T-helper 17 cell (primary cell): ENCODE results near the gene EME2. TPM values are rescaled to one million over a fixed set of nuclear protein-coding genes. Genes with fewer than 3 reads are reported as not detected.

Experiments
- ATAC-seq: fragments of 150-1000 bp; cut with Tn5 transposase; 2 replicates; pipeline ENCODE4 v1.10.0; 2021; ENCODE audit warnings: mild to moderate bottlenecking, moderate library complexity
- DNase-seq, 3 donors: peaks; one replicate each; pipeline versions ENCODE4 v3.0.0 to v3.0.0-alpha.2; 2020 to 2021
- H3K9me3 ChIP-seq: one replicate; pipeline ENCODE4 v1.7.0; 2013; ENCODE audit warnings: low read length, mild to moderate bottlenecking; ENCODE audit not compliant: control insufficient read depth, poor library complexity, severe bottlenecking
- H3K27ac Mint-ChIP-seq: one replicate; pipeline ENCODE4 v1.8.0; 2022; ENCODE audit warnings: mild to moderate bottlenecking, moderate library complexity, mixed read lengths
- H3K27me3 Mint-ChIP-seq: one replicate; pipeline ENCODE4 v1.8.0; 2022; ENCODE audit warnings: mixed read lengths
- H3K36me3 Mint-ChIP-seq: one replicate; pipeline ENCODE4 v1.8.0; 2022; ENCODE audit warnings: low read depth, mixed read lengths
- H3K4me1 Mint-ChIP-seq: one replicate; pipeline ENCODE4 v1.8.0; 2022; ENCODE audit warnings: mild to moderate bottlenecking, mixed read lengths
- H3K4me3 Mint-ChIP-seq: one replicate; pipeline ENCODE4 v1.8.0; 2022; ENCODE audit warnings: mild to moderate bottlenecking, moderate library complexity, mixed read lengths
- total RNA-seq, 4 donors: library from RNA in 2 of 4; stranded (reverse) in 2 of 4; gene quantifications; one replicate each; pipeline ENCODE4 v1.2.3 and lab custom pipeline; 2022 to 2026

Gene EME2
- total RNA-seq, 2 donors from 2014 or later: 30.6 to 30.8 TPM

- H3K27me3 Mint-ChIP-seq: no peaks in the 10 kb centered on the region
- H3K36me3 Mint-ChIP-seq: peaks cover 6% of the 10 kb centered on the region
- no peak overlapping the region for H3K27ac Mint-ChIP-seq
- ATAC-seq (no peak), DNase-seq (no peak)
- no peak overlapping the region for H3K4me3 Mint-ChIP-seq
- H3K4me1 Mint-ChIP-seq: peaks cover 6% of the 10 kb centered on the region
- no peaks in the 10 kb centered on the region for H3K9me3 ChIP-seq
Measured at GRCh38 chr16:1809281-1809801, 36.7 kb downstream of the EME2 start.

GRCh38 chr16:1810106-1810505 is 37.5 kb downstream of the EME2 start:
- Mint-ChIP-seq H3K36me3 (peaks cover 6% of the 10 kb centered on the region), H3K4me3 (no peak overlapping the region), H3K27me3 (no peaks in the 10 kb centered on the region), H3K27ac (peak overlapping the region; percentile 3), H3K4me1 (peaks cover 9% of the 10 kb centered on the region)
- DNase-seq (no peak), ATAC-seq (no peak)
- H3K9me3 ChIP-seq: no peaks in the 10 kb centered on the region

DNA sequence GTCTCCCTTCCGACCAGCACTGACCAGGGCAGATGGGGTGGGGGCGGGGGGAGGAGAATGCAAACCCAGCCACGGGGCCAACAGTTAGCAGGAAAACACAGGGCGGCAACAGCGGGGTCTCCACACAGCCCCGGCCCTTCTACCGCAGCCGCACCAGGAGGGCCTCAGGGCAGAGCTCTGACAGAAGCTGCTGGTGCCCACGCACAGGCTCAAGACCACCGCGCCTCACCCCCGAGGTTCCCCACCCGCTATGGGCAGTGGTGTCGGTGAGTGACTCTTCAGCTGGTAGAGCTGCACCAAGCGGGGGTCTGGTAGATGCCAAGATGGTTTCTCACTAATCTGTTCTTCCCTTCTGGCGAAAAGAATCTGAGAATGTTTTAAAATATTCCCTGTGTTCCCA is 37.9 kb downstream of the EME2 start:
- Mint-ChIP-seq H3K4me1 (peaks cover 12% of the 10 kb centered on the region), H3K36me3 (peaks cover 5% of the 10 kb centered on the region), H3K27me3 (no peaks in the 10 kb centered on the region), H3K4me3 (no peak overlapping the region), H3K27ac (peak overlapping the region; percentile 3)
- DNase-seq (no peak), ATAC-seq (no peak)
- H3K9me3 ChIP-seq: no peaks in the 10 kb centered on the region

DNA sequence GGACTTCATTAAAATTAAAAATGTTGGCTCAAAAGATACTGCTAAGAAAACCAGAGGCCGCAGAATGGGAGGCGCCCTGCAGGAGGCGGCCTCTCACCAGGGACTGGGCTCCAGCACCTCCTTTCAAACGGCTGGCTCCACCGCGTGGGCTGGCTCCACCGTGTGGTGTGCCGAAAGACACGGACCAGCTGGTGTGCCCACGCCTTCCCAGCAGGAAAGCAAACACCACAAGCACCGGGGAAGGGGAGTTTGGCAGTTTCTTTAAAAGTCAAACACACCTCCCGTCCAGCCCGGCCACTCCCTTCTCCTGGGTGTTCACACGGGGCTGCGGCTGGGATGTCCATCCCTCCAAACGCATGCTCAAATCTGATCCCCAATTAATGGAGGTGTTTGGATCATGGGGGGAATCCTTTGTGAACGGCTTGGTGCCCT is 40.1 kb downstream of the EME2 start:
- peak overlapping the region; percentile 65 for H3K27ac Mint-ChIP-seq
- peak; percentile 82 for ATAC-seq
- no peaks in the 10 kb centered on the region for H3K27me3 Mint-ChIP-seq
- H3K9me3 ChIP-seq: no peaks in the 10 kb centered on the region
- H3K4me1 Mint-ChIP-seq: peaks cover 12% of the 10 kb centered on the region
- H3K4me3 Mint-ChIP-seq: no peak overlapping the region
- peaks cover 4% of the 10 kb centered on the region for H3K36me3 Mint-ChIP-seq
- no peak for DNase-seq

DNA sequence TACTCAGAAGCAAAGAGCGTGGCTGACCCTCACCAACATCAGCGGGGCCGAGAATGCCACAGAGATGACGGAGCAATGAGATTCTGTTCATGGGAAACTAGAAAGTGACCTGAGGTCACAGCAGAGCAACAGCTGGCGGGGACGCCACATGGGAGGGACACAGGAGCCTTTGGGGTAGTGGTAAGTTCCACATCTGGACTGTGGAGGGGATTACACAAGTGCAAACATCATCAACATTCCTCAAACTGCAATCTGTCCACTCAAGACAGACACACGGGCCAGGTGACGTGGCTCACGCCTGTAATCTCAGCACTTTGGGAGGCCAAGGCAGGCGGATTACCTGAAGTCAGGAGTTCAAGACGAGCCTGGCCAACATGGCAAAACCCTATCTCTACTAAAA is 42.9 kb downstream of the EME2 start:
- Mint-ChIP-seq H3K27ac (no peak overlapping the region), H3K4me1 (peaks cover 13% of the 10 kb centered on the region), H3K27me3 (no peaks in the 10 kb centered on the region), H3K36me3 (peaks cover 4% of the 10 kb centered on the region), H3K4me3 (no peak overlapping the region)
- no peak for ATAC-seq
- DNase-seq: no peak
- no peaks in the 10 kb centered on the region for H3K9me3 ChIP-seq

DNA sequence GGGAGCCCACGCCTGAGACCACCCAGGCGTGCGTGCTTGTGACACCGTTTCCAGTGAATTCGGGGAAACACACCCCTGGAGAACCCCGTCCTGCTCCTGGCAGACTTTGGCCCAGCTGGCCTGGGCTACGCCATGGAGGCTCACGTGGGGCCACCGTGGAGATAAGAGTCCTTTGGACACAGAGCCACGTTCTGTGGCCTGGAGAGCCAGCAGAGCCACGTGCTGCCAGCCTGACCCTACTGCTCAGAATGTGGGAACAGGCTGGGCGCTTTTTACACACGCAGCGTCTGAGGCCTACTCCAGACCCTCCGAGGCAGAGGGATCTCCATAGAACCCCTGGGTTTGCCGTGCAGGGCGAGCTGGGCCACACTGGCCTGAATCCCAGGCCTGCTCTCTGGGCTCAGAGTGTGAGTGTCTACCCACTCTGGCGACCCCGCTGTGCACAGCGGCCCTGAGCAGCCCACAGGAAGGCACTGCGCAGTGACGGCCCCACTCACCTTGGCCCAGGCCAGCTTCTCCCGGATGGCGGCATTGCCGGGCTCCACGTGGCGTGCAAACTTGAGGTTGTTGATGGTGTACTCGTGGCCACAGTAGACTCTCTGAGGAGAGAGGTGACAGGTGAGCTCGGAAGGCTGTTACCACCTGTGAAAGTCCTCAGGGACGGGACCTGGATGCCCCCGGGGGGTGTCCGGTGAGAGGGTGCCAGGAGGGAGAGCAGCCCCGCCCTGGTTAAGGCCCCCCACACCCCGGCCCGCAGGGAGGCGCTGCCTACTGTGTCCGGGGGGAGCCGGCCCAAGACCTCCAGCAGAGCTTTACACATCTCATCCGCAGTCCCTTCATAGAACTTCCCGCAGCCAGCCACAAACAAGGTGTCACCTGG is 44.0 kb downstream of the EME2 start:
- Mint-ChIP-seq H3K27ac (no peak overlapping the region), H3K4me1 (peaks cover 13% of the 10 kb centered on the region), H3K36me3 (peaks cover 4% of the 10 kb centered on the region), H3K27me3 (no peaks in the 10 kb centered on the region), H3K4me3 (no peak overlapping the region)
- no peak for DNase-seq
- no peaks in the 10 kb centered on the region for H3K9me3 ChIP-seq
- no peak for ATAC-seq

- ATAC-seq: no peak
- no peak overlapping the region for H3K27ac Mint-ChIP-seq
Measured at GRCh38 chr16:1817276-1817589, 44.6 kb downstream of the EME2 start.

DNA sequence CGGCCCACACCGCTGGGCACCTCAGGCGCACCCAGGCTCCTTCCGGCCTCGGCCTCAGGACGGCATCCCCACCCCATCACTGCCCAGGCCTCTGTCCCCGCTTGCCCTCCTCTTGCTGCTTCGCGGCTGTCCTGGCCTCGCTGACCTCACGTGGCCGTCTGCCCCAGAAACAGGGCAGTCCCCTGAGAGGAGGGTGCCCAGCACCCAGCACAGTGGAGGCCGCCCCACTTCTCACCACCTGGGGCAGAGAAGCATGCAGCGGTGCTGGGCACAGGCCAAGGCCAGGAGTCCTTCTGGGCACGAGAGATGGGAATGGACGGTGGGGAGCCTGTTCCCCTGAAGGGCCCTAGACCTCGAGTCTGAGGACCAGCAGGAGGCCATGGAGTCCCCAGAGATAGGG is 45.1 kb downstream of the EME2 start:
- DNase-seq: no peak
- no peaks in the 10 kb centered on the region for H3K27me3 Mint-ChIP-seq
- peaks cover 13% of the 10 kb centered on the region for H3K4me1 Mint-ChIP-seq
- no peak overlapping the region for H3K4me3 Mint-ChIP-seq
- ATAC-seq: no peak
- H3K27ac Mint-ChIP-seq: no peak overlapping the region
- no peaks in the 10 kb centered on the region for H3K9me3 ChIP-seq
- H3K36me3 Mint-ChIP-seq: peaks cover 4% of the 10 kb centered on the region

More at GRCh38 chr16:1817276-1817589, 44.6 kb downstream of the EME2 start:
- no peak for DNase-seq
- no peaks in the 10 kb centered on the region for H3K27me3 Mint-ChIP-seq
- no peak overlapping the region for H3K4me3 Mint-ChIP-seq
- H3K36me3 Mint-ChIP-seq: peaks cover 4% of the 10 kb centered on the region
- H3K9me3 ChIP-seq: no peaks in the 10 kb centered on the region
- peaks cover 13% of the 10 kb centered on the region for H3K4me1 Mint-ChIP-seq

DNA sequence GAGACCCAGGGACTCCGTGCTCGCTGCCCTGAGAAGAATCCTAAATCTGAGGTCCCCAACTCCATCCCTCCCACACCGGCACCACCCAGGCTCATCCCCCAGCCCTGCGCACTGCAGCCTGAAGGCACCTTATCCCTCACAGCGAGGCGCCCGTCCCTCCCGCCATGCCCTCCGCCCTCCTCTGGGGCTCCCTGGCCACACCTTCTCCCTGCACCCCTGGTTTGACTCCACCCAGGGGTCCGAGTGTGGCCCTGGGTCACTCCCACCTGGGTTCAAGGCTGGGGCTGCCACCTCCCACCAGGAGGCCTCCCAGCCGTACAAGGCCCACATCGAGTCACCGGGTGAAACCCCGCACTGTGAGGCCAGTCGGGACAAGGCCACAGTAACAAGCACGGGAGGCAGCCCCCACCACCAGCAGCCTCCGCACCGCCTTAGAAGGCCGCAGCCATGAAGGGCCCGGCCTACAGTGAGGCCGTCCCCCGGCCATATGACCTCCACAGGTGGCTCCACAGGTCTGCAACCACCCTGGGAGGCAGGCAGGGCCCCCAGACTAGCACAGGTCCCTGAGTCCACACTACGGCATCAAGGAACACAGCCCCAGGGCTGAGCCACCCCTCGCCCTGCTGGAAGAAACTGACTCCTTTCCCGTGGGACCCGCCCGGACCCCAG is 45.7 kb downstream of the EME2 start:
- DNase-seq: no peak
- no peak overlapping the region for H3K27ac Mint-ChIP-seq
- no peak for ATAC-seq
- H3K4me3 Mint-ChIP-seq: no peak overlapping the region
- peaks cover under 1% of the 10 kb centered on the region for H3K36me3 Mint-ChIP-seq
- no peaks in the 10 kb centered on the region for H3K27me3 Mint-ChIP-seq
- peaks cover 9% of the 10 kb centered on the region for H3K4me1 Mint-ChIP-seq
- no peaks in the 10 kb centered on the region for H3K9me3 ChIP-seq

GRCh38 chr16:1818873-1819525 is 46.4 kb downstream of the EME2 start:
- DNase-seq (no peak), ATAC-seq (no peak)
- no peaks in the 10 kb centered on the region for H3K36me3 Mint-ChIP-seq
- H3K27ac Mint-ChIP-seq: no peak overlapping the region
- no peak overlapping the region for H3K4me3 Mint-ChIP-seq
- H3K4me1 Mint-ChIP-seq: peaks cover 9% of the 10 kb centered on the region
- no peaks in the 10 kb centered on the region for H3K27me3 Mint-ChIP-seq
- no peaks in the 10 kb centered on the region for H3K9me3 ChIP-seq

GRCh38 chr16:1819611-1820010 is 47.0 kb downstream of the EME2 start:
- Mint-ChIP-seq H3K4me3 (no peak overlapping the region), H3K4me1 (peaks cover 11% of the 10 kb centered on the region), H3K27ac (peak overlapping the region; percentile 29), H3K36me3 (no peaks in the 10 kb centered on the region), H3K27me3 (no peaks in the 10 kb centered on the region)
- no peaks in the 10 kb centered on the region for H3K9me3 ChIP-seq
- DNase-seq: no peak
- no peak for ATAC-seq

DNA sequence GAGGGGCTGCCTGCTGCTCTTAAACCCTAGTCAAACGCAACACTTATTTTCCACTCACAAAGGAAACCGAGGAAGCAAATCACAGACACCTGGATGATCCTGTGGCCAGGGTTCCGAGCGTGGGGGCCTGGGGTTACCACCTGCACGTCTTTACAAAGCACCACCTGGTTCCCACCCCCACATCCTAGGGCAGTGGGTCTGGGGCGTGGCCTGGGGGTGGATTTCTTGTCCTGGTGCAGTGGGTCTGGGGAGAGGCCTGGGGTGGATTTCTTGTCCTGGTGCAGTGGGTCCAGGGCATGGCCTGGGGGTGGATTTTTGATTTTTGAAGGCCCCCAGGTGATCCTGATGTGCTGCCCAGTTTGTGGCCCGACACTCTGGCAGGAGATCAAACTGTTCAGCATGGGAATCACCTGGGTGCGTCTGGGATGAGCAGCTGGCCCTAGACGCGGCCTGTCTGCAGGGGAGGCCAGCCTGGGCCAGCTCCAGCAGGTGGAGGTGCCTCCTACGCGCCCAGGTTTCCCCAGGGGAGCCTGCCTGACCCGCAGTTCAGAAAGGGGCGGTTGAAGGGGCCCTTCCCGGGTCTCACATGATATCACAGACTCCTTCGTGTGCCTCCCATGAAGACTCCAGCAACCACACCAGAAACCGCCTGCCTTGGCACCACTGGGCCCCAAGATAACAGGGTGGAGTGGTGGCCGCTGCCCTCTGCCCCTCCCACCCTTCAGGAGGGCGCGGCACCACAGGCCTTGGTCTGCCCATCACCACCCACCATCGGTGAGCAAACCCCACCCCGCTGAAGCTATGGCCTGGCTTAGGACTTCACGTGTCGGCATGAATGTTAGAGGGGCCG is 47.7 kb downstream of the EME2 start:
- no peaks in the 10 kb centered on the region for H3K9me3 ChIP-seq
- Mint-ChIP-seq H3K4me3 (no peak overlapping the region), H3K4me1 (peaks cover 7% of the 10 kb centered on the region), H3K36me3 (no peaks in the 10 kb centered on the region), H3K27me3 (no peaks in the 10 kb centered on the region), H3K27ac (no peak overlapping the region)
- ATAC-seq (no peak), DNase-seq (no peak)

DNA sequence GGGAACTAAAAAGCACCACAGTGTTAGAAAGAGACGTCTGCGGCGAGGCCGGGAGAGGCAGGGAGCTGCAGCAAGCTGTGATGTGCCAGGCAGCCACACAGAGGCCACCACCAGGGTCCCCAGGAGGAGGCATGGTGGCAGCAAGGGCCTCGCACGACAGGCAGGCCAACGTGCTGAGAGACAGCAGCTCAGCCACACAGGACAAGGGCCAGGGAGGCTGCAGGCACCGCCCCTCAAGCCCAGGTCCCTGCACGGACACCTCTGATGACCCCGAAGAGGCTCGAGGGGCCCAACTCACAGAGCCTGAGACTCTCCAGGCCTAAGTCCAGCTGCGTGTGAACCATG is 48.3 kb downstream of the EME2 start:
- H3K27me3 Mint-ChIP-seq: no peaks in the 10 kb centered on the region
- no peak overlapping the region for H3K27ac Mint-ChIP-seq
- H3K4me3 Mint-ChIP-seq: no peak overlapping the region
- H3K36me3 Mint-ChIP-seq: no peaks in the 10 kb centered on the region
- no peak for DNase-seq
- peaks cover 10% of the 10 kb centered on the region for H3K4me1 Mint-ChIP-seq
- no peaks in the 10 kb centered on the region for H3K9me3 ChIP-seq
- ATAC-seq: no peak
